MCF 10A (cell line): Measurements from ENCODE around the gene SERPINI1. TPM values are rescaled to one million over a fixed set of nuclear protein-coding genes. Genes with fewer than 3 reads are reported as not detected.

Experiments used
- BruUV-seq: library from RNA; stranded (reverse); fragments of 400-500 nt; replicated peaks from 2 replicates; lab custom pipeline; 2021; lab: Mats Ljungman, UMichigan
- CTCF ChIA-PET: fragments of 300-600 bp; sonication (Branson Sonifier 250); formaldehyde crosslinking; extraction: SDS; loops from one replicate; lab custom pipeline; 2021; ENCODE audit warnings: antibody characterized with exemption, inconsistent platforms; lab: Yijun Ruan, JAX
- POLR2A ChIA-PET: fragments of 300-600, 350-650 bp; sonication (Branson Sonifier 250); formaldehyde crosslinking; extraction: SDS; loops from one replicate; lab custom pipeline; 2020; ENCODE audit warnings: antibody characterized with exemption, inconsistent platforms; lab: Yijun Ruan, JAX
- DNase-seq: peaks from one replicate; pipeline ENCODE4 v3.0.0-alpha.2; 2018; ENCODE audit not compliant: unreplicated experiment
- H3K27ac Mint-ChIP-seq: one replicate; pipeline ENCODE4 v1.8.0; 2022; ENCODE audit warnings: mild to moderate bottlenecking, low read depth, mixed read lengths; ENCODE audit not compliant: unreplicated experiment
- H3K27me3 Mint-ChIP-seq: one replicate; pipeline ENCODE4 v1.8.0; 2022; ENCODE audit warnings: mixed read lengths; ENCODE audit not compliant: insufficient read depth, unreplicated experiment
- H3K36me3 Mint-ChIP-seq: one replicate; pipeline ENCODE4 v1.8.0; 2022; ENCODE audit warnings: mild to moderate bottlenecking, moderate library complexity, mixed read lengths; ENCODE audit not compliant: insufficient read depth, unreplicated experiment
- H3K4me1 Mint-ChIP-seq: one replicate; pipeline ENCODE4 v1.8.0; 2022; ENCODE audit warnings: mixed read lengths; ENCODE audit not compliant: insufficient read depth, unreplicated experiment
- H3K4me3 Mint-ChIP-seq: one replicate; pipeline ENCODE4 v1.8.0; 2022; ENCODE audit warnings: mild to moderate bottlenecking, moderate library complexity, mixed read lengths; ENCODE audit not compliant: unreplicated experiment
- H3K9me3 Mint-ChIP-seq: one replicate; pipeline ENCODE4 v1.8.0; 2022; ENCODE audit warnings: mixed read lengths; ENCODE audit not compliant: unreplicated experiment
- CTCF ChIP-seq: fragments of 200-600 bp; IDR thresholded peaks from one replicate; pipeline ENCODE4 v1.8.0; 2022; ENCODE audit warnings: antibody characterized with exemption, mild to moderate bottlenecking; ENCODE audit not compliant: unreplicated experiment
- intact Hi-C: fragments of 100-400 bp; cut with micrococcal nuclease; formaldehyde crosslinking; loops from 2 replicates; pipeline ENCODE4 v1.14.1; 2022
- total RNA-seq: library from RNA; stranded (reverse); gene quantifications from 2 replicates; pipeline ENCODE4 v1.2.3, GENCODE V29; 2022

SERPINI1 gene
- total RNA-seq, 1 experiment from 2014 or later: 2.6 TPM

GRCh38 chr3:167843886-167844285 is 108.4 kb downstream of the SERPINI1 start:
- H3K27ac Mint-ChIP-seq: no peak overlapping the region
- CTCF ChIA-PET: no interaction called here
- no peaks in the 10 kb centered on the region for H3K9me3 Mint-ChIP-seq
- H3K4me3 Mint-ChIP-seq: no peak overlapping the region
- intact Hi-C loops: no loop called here
- H3K36me3 Mint-ChIP-seq: no peaks in the 10 kb centered on the region
- POLR2A ChIA-PET: interaction anchor here (0.6 to 0.8 kb wide), 3 partner anchors 14 to 179 kb away, joined by 3 read pairs; no protein-coding TSS in a partner anchor
- H3K4me1 Mint-ChIP-seq: no peaks in the 10 kb centered on the region
- H3K27me3 Mint-ChIP-seq: no peaks in the 10 kb centered on the region
- no peak for DNase-seq
- TF ChIP-seq CTCF: no peak
- no TSS peak for BruUV-seq

- H3K27me3 Mint-ChIP-seq: no peaks in the 10 kb centered on the region
- no TSS peak for BruUV-seq
Measured at GRCh38 chr3:167844528-167844927, 109.0 kb downstream of the SERPINI1 start.

DNA sequence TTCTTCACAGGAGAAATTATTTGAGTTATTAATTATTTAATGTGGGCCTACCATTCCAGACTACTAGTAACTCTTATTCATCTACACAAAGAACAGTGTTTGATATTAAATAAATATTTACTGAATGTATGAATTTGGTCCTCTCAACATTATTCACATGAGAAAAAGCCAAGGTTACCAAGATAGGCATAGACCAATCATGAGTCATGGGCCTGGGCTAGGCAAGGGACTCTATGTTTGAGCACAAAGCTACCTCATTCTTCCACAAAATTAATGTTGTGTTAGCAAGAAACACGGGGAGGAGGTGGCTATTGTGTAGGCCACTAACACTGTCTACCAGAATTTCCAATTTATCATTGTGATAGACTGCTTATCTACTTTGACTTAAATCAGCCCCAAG is 115.7 kb downstream of the SERPINI1 start:
- peaks cover 6% of the 10 kb centered on the region for H3K4me1 Mint-ChIP-seq
- no peak for TF ChIP-seq CTCF
- H3K4me3 Mint-ChIP-seq: no peak overlapping the region
- ChIA-PET CTCF (interaction anchor here (1.3 kb wide), 1 partner anchor 12 kb away, joined by 7 read pairs; no protein-coding TSS in a partner anchor), POLR2A (interaction anchor here (1.1 to 2.7 kb wide), 2 partner anchors 9 kb away, joined by 3 to 9 read pairs; no protein-coding TSS in a partner anchor)
- no TSS peak for BruUV-seq
- no peaks in the 10 kb centered on the region for H3K9me3 Mint-ChIP-seq
- no peaks in the 10 kb centered on the region for H3K27me3 Mint-ChIP-seq
- intact Hi-C loops: no loop called here
- no peaks in the 10 kb centered on the region for H3K36me3 Mint-ChIP-seq
- no peak overlapping the region for H3K27ac Mint-ChIP-seq
- no peak for DNase-seq

More at GRCh38 chr3:167844528-167844927, 109.0 kb downstream of the SERPINI1 start:
- H3K4me3 Mint-ChIP-seq: no peak overlapping the region
- no peaks in the 10 kb centered on the region for H3K4me1 Mint-ChIP-seq
- DNase-seq: no peak
- POLR2A ChIA-PET: interaction anchor here (0.8 kb wide), 1 partner anchor 54 kb away, joined by 3 read pairs; no protein-coding TSS in a partner anchor
- H3K36me3 Mint-ChIP-seq: no peaks in the 10 kb centered on the region
- CTCF ChIA-PET: no interaction called here
- no peak for TF ChIP-seq CTCF
- no peak overlapping the region for H3K27ac Mint-ChIP-seq
- H3K9me3 Mint-ChIP-seq: no peaks in the 10 kb centered on the region
- intact Hi-C loops: no loop called here

- Mint-ChIP-seq H3K4me3 (no peak overlapping the region), H3K27ac (no peak overlapping the region), H3K4me1 (peaks cover 6% of the 10 kb centered on the region), H3K9me3 (no peaks in the 10 kb centered on the region), H3K36me3 (no peaks in the 10 kb centered on the region), H3K27me3 (no peaks in the 10 kb centered on the region)
- ChIA-PET POLR2A (interaction anchor here (0.5 to 1.1 kb wide), 2 partner anchors 9 to 198 kb away, joined by 3 read pairs; no protein-coding TSS in a partner anchor), CTCF (no interaction called here)
- TF ChIP-seq CTCF: no peak
- DNase-seq: no peak
- no TSS peak for BruUV-seq
- intact Hi-C loops: no loop called here
Measured at GRCh38 chr3:167851749-167852148, 116.2 kb downstream of the SERPINI1 start.
